ENCODE results near the gene DBI.
"Not testable (repeated sequence)": the region's sequence is repeated elsewhere in the genome, so short reads cannot be mapped to it uniquely, and the experiment has no call there.

DNA sequence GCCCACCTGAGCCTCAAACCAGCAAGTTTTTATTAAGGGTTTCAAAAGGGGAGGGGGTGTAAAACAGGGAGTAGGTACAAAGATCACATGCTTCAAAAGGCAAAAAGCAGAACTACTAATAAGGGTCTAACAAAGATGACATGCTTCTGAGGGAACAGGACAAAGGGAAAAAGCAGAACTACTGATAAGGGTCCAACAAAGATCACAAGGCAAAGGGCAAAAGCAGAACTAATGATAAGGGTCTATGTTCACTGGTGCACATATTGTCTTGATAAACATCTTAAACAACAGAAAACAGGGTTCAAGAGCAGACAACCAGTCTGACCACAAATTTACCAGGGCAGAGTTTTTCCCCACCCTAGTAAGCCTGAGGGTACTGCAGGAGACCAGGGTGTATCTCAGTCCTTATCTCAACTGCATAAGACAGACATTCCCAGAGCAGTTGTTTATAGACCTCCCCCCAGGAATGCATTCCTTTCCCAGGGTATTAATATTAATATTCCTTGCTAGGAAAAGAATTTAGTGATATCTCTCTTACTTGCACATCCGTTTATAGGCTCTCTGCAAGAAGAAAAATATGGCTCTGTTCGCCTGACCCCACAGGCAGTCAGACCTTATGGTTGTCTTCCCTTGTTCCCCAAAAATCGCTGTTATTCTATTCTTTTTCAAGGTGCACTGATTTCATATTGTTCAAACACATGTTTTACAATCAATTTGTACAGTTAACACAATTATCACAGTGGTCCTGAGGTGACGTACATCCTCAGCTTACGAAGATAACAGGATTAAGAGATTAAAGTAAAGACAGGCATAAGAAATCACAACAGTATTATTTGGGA is 7.3 kb downstream of the DBI start:
- TF ChIP-seq EZH2phosphoT487 (IDR thresholded peaks at IDR 0.05; ENCODE audit: low read depth, severe bottlenecking, unreplicated experiment); EZH2 (IDR thresholded peaks at IDR 0.05; ENCODE audit: borderline replicate concordance): not testable (repeated sequence)
